CD4-positive, alpha-beta T cell (primary cell): ENCODE data around the gene ETF1. TPM values are rescaled to one million over a fixed set of nuclear protein-coding genes. Genes with fewer than 3 reads are reported as not detected.

Experiments used
- ATAC-seq: fragments of 200-7000 bp; cut with Tn5 transposase; one replicate; pipeline ENCODE4 v1.10.0; 2022; ENCODE audit warnings: mild to moderate bottlenecking; ENCODE audit not compliant: poor library complexity
- CTCF ChIA-PET: fragments of 350-600 bp; sonication (Branson Sonifier 250); formaldehyde crosslinking; loops from one replicate; lab custom pipeline; 2021; ENCODE audit warnings: antibody characterized with exemption, inconsistent platforms; lab: Charles Lee
- POLR2A ChIA-PET: fragments of 350-600 bp; sonication (Branson Sonifier 250); formaldehyde crosslinking; loops from one replicate; lab custom pipeline; 2021; ENCODE audit warnings: antibody characterized with exemption, inconsistent platforms; lab: Charles Lee
- DNase-seq, 14 experiments: peaks; one replicate each; pipeline ENCODE4 v3.0.0-alpha.2; 2013 to 2020; ENCODE audit warnings: mixed read lengths in 2 of 14
- H3K27ac ChIP-seq, 2 donors: one replicate each; pipeline versions ENCODE4 v1.5.1 to v1.7.0; 2013; ENCODE audit warnings: low read length in 2 of 2, low read depth in 1 of 2, mild to moderate bottlenecking in 1 of 2
- H3K27me3 ChIP-seq, 2 experiments: 1 replicate in 1 of 2; 2 replicates in 1 of 2; pipeline versions ENCODE4 v1.6.1 to v1.7.0; 2013; ENCODE audit warnings: low read length in 2 of 2, control low read depth in 1 of 2, mild to moderate bottlenecking in 1 of 2, moderate library complexity in 1 of 2; ENCODE audit not compliant: insufficient read depth in 2 of 2, control insufficient read depth in 1 of 2
- H3K36me3 ChIP-seq: one replicate; pipeline ENCODE4 v1.6.1; 2013; ENCODE audit warnings: low read length, control low read depth; ENCODE audit not compliant: insufficient read depth
- H3K4me1 ChIP-seq: one replicate; pipeline ENCODE4 v1.6.1; 2013; ENCODE audit warnings: low read length, control low read depth; ENCODE audit not compliant: insufficient read depth
- H3K4me3 ChIP-seq: one replicate; pipeline ENCODE4 v1.5.1; 2013; ENCODE audit warnings: mild to moderate bottlenecking, low read length, moderate library complexity
- H3K9me3 ChIP-seq, 2 experiments: 1 replicate in 1 of 2; 2 replicates in 1 of 2; pipeline versions ENCODE4 v1.6.1 to v1.7.0; 2013; ENCODE audit warnings: low read length in 2 of 2, mild to moderate bottlenecking in 2 of 2, control low read depth in 1 of 2, moderate library complexity in 1 of 2; ENCODE audit not compliant: control insufficient read depth in 1 of 2, insufficient read depth in 1 of 2
- H3K27ac Mint-ChIP-seq: one replicate; pipeline ENCODE4 v1.8.0; 2020; ENCODE audit warnings: mixed read lengths
- H3K27me3 Mint-ChIP-seq: one replicate; pipeline ENCODE4 v1.8.0; 2021; ENCODE audit warnings: mixed read lengths
- H3K36me3 Mint-ChIP-seq: one replicate; pipeline ENCODE4 v1.8.0; 2021; ENCODE audit warnings: low read depth, mixed read lengths
- H3K4me1 Mint-ChIP-seq: one replicate; pipeline ENCODE4 v1.8.0; 2021; ENCODE audit warnings: low read depth, mixed read lengths
- H3K4me3 Mint-ChIP-seq: one replicate; pipeline ENCODE4 v1.8.0; 2020; ENCODE audit warnings: mild to moderate bottlenecking, mixed read lengths
- H3K9me3 Mint-ChIP-seq: one replicate; pipeline ENCODE4 v1.8.0; 2020; ENCODE audit warnings: mixed read lengths
- CTCF ChIP-seq: fragments of 200-600 bp; IDR thresholded peaks from one replicate; pipeline ENCODE4 v1.8.0; 2022; ENCODE audit warnings: antibody characterized with exemption, mild to moderate bottlenecking
- intact Hi-C, 2 experiments: fragments of 100-400 bp; cut with DNase I in 1 of 2; cut with micrococcal nuclease in 1 of 2; formaldehyde crosslinking; loops; one replicate each; pipeline versions ENCODE4 v1.15.1 to v1.9.0; 2023 to 2025; cut with DNase I, micrococcal nuclease
- polyA plus RNA-seq, 2 donors: library from polyadenylated mRNA; unstranded; fragments of 120-200 nt; gene quantifications; one replicate each; pipeline ENCODE4 v1.2.1, GENCODE V29; 2013
- total RNA-seq, 174 experiments: library from RNA in 2 of 174; stranded (reverse) in 2 of 174; gene quantifications; one replicate each; pipeline ENCODE4 v1.2.3 and lab custom pipeline; 2021 to 2026

Gene ETF1
- total RNA-seq: 100 to 1,000 TPM; 178 to 187 TPM
- 35.6 TPM for polyA plus RNA-seq (2013, experiment 1 of 2)
- polyA plus RNA-seq (2013, experiment 2 of 2): 38.7 TPM
- 70.1 to 901 (median 184) reads per million in 172 experiments for total RNA-seq (lab: John Stamatoyannopoulos, UW)

- peak; percentile 98 to 100 (median 99) for DNase-seq
- Mint-ChIP-seq H3K4me1 (peaks cover 88% of the 10 kb centered on the region), H3K4me3 (peak within 1 kb of the TSS; percentile 99), H3K27ac (peak within 1 kb of the TSS; percentile 99), H3K9me3 (no peaks in the 10 kb centered on the region), H3K36me3 (peaks cover 57% of the 10 kb centered on the region), H3K27me3 (no peaks in the 10 kb centered on the region)
- no peak for TF ChIP-seq CTCF
- intact Hi-C loops: loop anchor here (1.0 to 10.0 kb wide), 8 partner anchors 32 to 652 kb away; partner anchors contain the start of genes EGR1 (in 2 of the 2), HSPA9 (in 2 of the 2), KDM3B (in 2 of the 2) and CDC23 (in 1 of the 2)
- H3K9me3 ChIP-seq: no peaks in the 10 kb centered on the region
- POLR2A ChIA-PET: interaction anchor here (0.6 to 4.3 kb wide), 32 partner anchors 9 to 1858 kb away, joined by 3 to 152 read pairs (median 6); partner anchors contain the start of genes ANKHD1, CDC23, CDC25C and EGR1
- H3K4me3 ChIP-seq: peak within 1 kb of the TSS; percentile 95
- H3K36me3 ChIP-seq: peaks cover 25% of the 10 kb centered on the region
- CTCF ChIA-PET: interaction anchor here (0.9 to 3.3 kb wide), 6 partner anchors 32 to 211 kb away, joined by 3 to 16 read pairs (median 6); partner anchors contain the start of genes CDC25C, EGR1, HSPA9 and KDM3B
- H3K27me3 ChIP-seq: no peaks in the 10 kb centered on the region
- ATAC-seq: peak; percentile 87
- peak within 1 kb of the TSS; percentile 99 to 100 for H3K27ac ChIP-seq
- H3K4me1 ChIP-seq: peaks cover 57% of the 10 kb centered on the region
These were observed at the start of gene ETF1 for GRCh38 chr5:138542956-138543729. ETF1 (minus strand) TSS chr5:138543236; CDS start chr5:138542918, 318 bp downstream.

GRCh38 chr5:138588013-138588788 is 45.2 kb upstream of the ETF1 start:
- H3K27me3 ChIP-seq: peaks cover 0 to 4% of the 10 kb centered on the region in 2 experiments
- Mint-ChIP-seq H3K27ac (no peak overlapping the region), H3K4me3 (no peak overlapping the region), H3K36me3 (no peaks in the 10 kb centered on the region), H3K27me3 (peaks cover 24% of the 10 kb centered on the region), H3K4me1 (no peaks in the 10 kb centered on the region), H3K9me3 (no peaks in the 10 kb centered on the region)
- ATAC-seq (no peak), DNase-seq (no peak)
- ChIA-PET CTCF (interaction anchor here (0.6 kb wide), 1 partner anchor 41 kb away, joined by 3 read pairs; no protein-coding TSS in a partner anchor), POLR2A (no interaction called here)
- no peak overlapping the region for H3K4me3 ChIP-seq
- no peaks in the 10 kb centered on the region for H3K9me3 ChIP-seq
- no peak for TF ChIP-seq CTCF
- H3K36me3 ChIP-seq: no peaks in the 10 kb centered on the region
- intact Hi-C loops: no loop called here
- H3K4me1 ChIP-seq: no peaks in the 10 kb centered on the region
- no peak overlapping the region for H3K27ac ChIP-seq

GRCh38 chr5:138585157-138585556 is 42.1 kb upstream of the ETF1 start:
- ChIA-PET CTCF (interaction anchor here (0.6 kb wide), 1 partner anchor 135 kb away, joined by 6 read pairs; no protein-coding TSS in a partner anchor), POLR2A (interaction anchor here (2.1 kb wide), 1 partner anchor 10 kb away, joined by 7 read pairs; the partner anchor contains the start of gene HSPA9)
- intact Hi-C loops: no loop called here
- Histone ChIP-seq H3K27ac (no peak overlapping the region), H3K36me3 (no peaks in the 10 kb centered on the region), H3K27me3 (no peaks in the 10 kb centered on the region), H3K4me1 (no peaks in the 10 kb centered on the region), H3K9me3 (no peaks in the 10 kb centered on the region), H3K4me3 (no peak overlapping the region)
- H3K4me3 Mint-ChIP-seq: no peak overlapping the region
- no peak for DNase-seq
- no peaks in the 10 kb centered on the region for H3K36me3 Mint-ChIP-seq
- H3K9me3 Mint-ChIP-seq: no peaks in the 10 kb centered on the region
- H3K27me3 Mint-ChIP-seq: peaks cover 20% of the 10 kb centered on the region
- TF ChIP-seq CTCF: no peak
- H3K4me1 Mint-ChIP-seq: no peaks in the 10 kb centered on the region
- no peak for ATAC-seq
- H3K27ac Mint-ChIP-seq: no peak overlapping the region
